Skeletal muscle cell (primary cell): ENCODE results near the gene OR10G7.
A peak's percentile ranks its signal among the peaks of the same experiment; 100 is the strongest.

Experiments used
- DNase-seq: peaks from one replicate; pipeline ENCODE4 v3.0.0-alpha.2; 2010; ENCODE audit warnings: low read depth
- H3K4me3 ChIP-seq: 2 replicates; pipeline ENCODE4 v1.5.1; 2011; ENCODE audit warnings: low read depth, mild to moderate bottlenecking, control low read depth, low read length, moderate library complexity

Gene OR10G7, protein sequence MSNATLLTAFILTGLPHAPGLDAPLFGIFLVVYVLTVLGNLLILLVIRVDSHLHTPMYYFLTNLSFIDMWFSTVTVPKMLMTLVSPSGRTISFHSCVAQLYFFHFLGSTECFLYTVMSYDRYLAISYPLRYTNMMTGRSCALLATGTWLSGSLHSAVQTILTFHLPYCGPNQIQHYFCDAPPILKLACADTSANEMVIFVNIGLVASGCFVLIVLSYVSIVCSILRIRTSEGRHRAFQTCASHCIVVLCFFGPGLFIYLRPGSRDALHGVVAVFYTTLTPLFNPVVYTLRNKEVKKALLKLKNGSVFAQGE

DNA sequence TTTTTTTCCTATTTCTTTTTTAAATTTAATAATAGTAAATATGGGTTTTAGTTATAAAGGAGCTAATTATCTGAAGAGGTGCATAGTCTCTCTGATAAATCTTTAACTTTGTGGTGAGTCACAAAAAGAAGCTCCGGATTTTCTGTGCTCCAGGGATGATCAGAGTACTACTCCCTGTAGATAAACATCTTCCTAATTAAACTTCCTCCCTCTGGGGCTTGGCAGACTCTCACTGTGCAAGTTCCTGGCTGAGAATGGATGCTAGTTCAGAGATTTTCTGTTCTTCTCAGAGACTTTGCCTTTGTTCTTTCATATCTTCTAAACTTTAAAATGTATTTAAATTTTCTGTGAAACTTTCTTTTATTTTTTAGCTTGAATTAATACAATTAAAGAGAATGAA, at the start of gene OR10G7:
TSS of gene OR10G7 (minus strand) at position 72 of the 400 bp plus-strand sequence. CDS start 2,324 bp downstream, outside the sequence.
- DNase-seq, result no peak
- no peak within 1 kb of the TSS for H3K4me3 ChIP-seq

GRCh38 chr11:124085997-124086846, 45.1 kb upstream of the OR10G7 start:
- no peak for DNase-seq
- H3K4me3 ChIP-seq, result no peak overlapping the region

DNA sequence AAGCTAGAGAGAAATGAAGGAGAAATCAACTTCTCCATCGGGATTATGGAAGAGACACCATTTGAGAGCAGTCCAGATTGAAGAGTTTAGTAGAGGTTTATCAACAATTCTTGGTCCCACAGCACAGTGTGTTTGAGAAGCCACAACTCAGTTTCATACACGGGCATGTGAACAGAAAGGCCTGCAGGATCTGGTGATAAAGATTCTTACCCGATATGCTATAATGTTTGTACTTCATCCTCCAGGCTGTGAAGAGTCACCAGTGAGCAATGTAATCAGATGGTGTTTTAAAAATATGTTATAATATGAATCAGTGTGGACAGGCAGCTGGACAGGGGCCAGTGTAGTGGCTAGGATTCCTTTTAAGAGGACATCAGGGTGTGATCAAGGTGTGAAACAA, 44.5 kb upstream of the OR10G7 start:
- no peak overlapping the region for H3K4me3 ChIP-seq
- no peak for DNase-seq

- DNase-seq, result no peak
Measured at GRCh38 chr11:124082371-124082770, 41.2 kb upstream of the OR10G7 start.

GRCh38 chr11:124081483-124081882, 40.4 kb upstream of the OR10G7 start:
- H3K4me3 ChIP-seq, result no peak overlapping the region
- DNase-seq, result no peak

More at GRCh38 chr11:124082371-124082770, 41.2 kb upstream of the OR10G7 start:
- H3K4me3 ChIP-seq, result no peak overlapping the region

DNA sequence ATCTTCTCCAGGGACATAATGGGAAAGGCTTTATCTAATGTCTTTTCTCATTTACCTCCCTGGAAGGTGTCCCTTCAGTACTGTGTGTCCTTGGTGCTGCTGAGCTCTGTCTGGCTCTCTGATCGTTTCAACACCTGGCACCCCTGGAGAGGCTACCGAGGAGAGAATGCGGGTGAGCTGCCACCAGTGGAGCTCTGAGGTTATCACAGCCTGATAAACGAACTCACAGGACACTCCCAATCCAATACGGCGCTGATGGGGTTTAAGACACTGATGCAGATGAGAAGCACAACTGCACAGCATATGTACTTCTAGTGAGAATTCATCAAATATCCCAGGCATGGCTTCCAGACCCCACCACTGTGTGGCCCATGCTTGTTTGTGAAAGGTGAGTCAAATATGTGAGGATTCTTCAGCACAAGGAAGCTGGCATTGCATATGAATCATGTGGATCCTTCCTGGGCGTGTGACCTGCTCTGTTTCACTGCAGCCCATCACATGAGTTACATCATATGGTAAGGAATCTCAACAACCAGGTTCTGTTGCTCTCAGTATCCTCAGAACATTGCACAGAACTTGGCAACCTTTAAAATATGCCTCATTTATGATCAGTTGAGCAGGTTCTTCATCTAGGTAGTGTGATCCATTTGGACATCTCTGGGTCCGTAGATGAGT, 39.3 kb upstream of the OR10G7 start:
- no peak overlapping the region for H3K4me3 ChIP-seq
- no peak for DNase-seq

DNA sequence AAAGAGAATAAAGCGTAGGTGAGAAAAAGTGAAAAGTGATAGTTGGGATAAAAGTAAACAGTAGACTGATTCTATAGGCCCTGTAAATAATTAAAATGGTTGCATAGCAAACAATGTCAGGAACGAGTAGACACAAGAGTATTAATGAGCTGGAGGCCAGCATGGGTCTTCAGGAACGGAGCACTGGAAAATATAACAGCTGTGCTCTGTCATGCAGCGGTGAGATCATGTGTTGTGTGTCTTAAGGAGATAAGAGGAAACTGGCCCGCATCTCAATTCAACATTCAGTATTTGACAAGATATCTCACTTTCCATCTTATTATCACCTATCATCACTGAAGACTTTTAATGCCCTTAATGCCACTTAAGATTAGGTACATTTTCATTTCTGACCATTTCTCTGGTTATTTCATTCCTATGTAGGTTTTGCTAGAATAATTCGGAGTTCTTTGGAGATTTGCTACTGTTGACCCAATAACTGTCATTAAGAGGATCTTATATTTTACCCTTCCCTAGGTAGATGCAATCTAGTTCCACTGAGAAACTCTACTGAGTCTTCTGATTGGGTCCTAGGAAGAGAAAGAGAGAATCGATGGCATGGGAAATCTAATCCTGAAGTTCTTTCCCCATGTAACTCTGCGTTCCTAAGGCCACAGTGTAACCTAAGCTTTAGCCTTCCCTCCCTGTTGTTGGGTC, 38.7 kb upstream of the OR10G7 start:
- DNase-seq, result no peak
- H3K4me3 ChIP-seq, result no peak overlapping the region

DNA sequence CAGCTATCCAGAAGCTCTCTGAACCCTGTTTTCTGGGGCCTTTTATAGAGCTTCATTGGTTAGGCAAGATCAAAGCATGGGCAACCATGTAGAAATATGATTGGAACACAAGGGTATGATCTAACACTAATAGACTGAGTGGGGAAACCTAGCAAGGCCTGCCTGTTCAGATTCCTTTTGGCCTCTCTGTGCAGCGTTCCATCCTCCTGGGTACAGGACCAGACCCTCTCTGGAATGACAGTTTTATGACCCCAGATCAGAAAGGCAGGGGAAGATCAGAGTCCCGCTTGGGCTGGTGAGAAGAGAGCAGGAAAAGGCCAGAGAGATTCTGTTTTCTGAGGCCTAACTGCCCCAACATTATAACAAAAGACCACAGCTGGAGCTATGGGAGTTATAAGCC, 37.5 kb upstream of the OR10G7 start:
- H3K4me3 ChIP-seq, result no peak overlapping the region
- DNase-seq, result no peak

- H3K4me3 ChIP-seq, result no peak overlapping the region
- no peak for DNase-seq
Measured at GRCh38 chr11:124077266-124077665, 36.1 kb upstream of the OR10G7 start.

- no peak for DNase-seq
- H3K4me3 ChIP-seq, result peak overlapping the region; percentile 51
Measured at GRCh38 chr11:124075841-124076651, 34.9 kb upstream of the OR10G7 start.

DNA sequence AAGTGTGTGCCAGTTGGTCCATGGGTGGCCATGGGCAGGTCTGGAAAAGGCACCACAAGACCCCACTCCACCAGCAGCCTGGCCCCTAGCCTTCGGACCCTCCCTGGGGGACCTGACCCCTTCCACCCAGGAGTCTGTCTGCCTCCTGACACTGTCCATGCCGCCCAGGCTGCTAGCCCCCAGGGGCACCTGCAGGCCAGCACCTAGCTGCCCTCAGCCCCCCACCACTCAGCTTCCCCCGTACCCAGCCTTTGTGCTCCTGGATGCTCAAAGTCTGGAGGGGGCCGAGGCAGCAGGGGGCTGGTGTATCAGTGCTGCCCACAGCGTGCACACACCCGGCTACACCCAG, 34.3 kb upstream of the OR10G7 start:
- DNase-seq, result no peak
- no peak overlapping the region for H3K4me3 ChIP-seq

- no peak overlapping the region for H3K4me3 ChIP-seq
- no peak for DNase-seq
Measured at GRCh38 chr11:124074554-124074953, 33.4 kb upstream of the OR10G7 start.

DNA sequence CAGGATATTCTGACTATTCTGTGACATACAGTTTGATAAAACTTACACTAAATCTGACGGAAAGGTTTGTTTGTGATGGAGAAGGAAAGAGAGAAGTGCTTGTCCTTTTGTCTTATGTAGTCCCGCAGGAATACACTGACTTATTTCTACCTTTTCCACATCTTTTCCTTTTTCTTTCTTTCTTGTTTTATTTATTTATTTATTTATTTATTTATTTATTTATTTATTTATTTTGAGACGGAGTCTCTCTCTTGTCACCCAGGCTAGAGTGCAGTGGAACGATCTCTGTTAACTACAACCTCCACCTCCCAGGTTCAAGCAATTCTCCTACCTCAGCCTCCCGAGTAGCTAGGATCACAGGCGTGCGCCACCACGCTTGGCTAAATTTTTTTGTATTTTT, 31.0 kb upstream of the OR10G7 start:
- no peak overlapping the region for H3K4me3 ChIP-seq
- DNase-seq, result no peak

- no peak overlapping the region for H3K4me3 ChIP-seq
Measured at GRCh38 chr11:124071623-124071948, 30.5 kb upstream of the OR10G7 start.

DNA sequence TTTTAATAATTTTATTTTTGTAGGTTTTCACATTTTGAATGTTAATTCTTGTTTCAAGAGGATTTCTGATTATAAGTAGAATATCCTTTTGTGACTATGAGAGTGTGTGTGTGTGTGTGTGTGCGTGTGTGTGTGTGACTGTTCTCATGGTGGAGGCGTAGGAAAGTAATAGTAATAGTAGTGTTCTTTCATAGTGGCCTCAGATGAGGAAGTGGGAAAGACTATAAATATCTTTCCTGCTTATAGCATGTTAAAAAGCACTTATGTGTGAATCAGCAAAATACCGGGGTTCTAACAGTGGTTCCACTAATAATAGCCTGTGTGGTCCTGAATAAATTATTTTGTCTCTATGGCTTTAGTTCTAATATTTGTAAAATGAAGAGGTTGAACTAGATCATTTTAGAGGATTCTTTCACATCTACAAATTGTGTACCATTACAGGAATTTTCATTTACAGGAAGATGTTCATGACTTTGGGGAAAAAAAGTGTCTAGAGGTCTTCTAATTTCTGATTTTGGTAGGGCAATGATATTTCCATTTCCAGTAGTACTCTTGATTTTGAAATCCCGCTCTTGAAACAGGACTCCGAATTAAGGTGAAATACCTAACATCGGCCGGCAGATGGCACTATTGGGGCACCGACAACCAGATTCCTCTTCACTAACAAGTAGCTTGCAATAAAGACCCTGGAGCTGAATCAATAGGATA, 29.9 kb upstream of the OR10G7 start:
- no peak overlapping the region for H3K4me3 ChIP-seq
- DNase-seq, result peak; percentile 48

More at GRCh38 chr11:124071623-124071948, 30.5 kb upstream of the OR10G7 start:
- DNase-seq, result no peak

GRCh38 chr11:124069429-124070401, 28.6 kb upstream of the OR10G7 start:
- H3K4me3 ChIP-seq, result peak overlapping the region; percentile 41
- no peak for DNase-seq

DNA sequence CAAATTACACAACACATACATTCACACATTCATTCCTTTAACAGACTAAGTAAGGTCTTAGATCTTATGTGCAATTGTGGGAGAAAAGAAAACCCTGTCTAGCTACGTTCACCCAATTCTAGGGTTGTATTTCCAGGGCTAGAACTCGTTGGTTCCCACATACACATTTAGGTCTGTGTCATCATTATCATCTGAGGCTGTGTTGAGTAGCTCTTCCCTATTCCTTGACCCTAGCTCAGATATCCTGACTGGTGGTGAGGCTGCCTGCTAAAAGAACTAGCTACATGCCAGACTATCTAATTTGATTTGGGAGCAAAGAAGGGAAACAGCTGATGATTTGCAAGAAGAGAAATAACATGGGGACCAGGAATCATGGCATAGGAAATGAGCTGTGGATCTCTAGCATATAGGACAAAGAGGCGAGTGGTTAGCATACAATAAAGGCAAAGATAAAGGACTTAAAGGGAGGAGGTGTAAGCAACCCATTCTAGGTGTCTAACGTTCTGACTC, 27.5 kb upstream of the OR10G7 start:
- no peak overlapping the region for H3K4me3 ChIP-seq
- no peak for DNase-seq
